H9 (cell line): ENCODE measurements around the gene PTPMT1. TPM values are rescaled to one million over a fixed set of nuclear protein-coding genes. Genes with fewer than 3 reads are reported as not detected.

Experiments used
- DNase-seq: peaks from one replicate; pipeline ENCODE4 v3.0.0-alpha.2; 2017
- H2AFZ ChIP-seq: one replicate; pipeline ENCODE4 v1.6.1; 2013; ENCODE audit warnings: mild to moderate bottlenecking, low read length, control low read depth, moderate library complexity
- H2AK5ac ChIP-seq: 2 replicates; pipeline ENCODE4 v1.6.1; 2013; ENCODE audit warnings: low read length, control low read depth, mixed read lengths; ENCODE audit not compliant: insufficient read length
- H2BK120ac ChIP-seq: one replicate; pipeline ENCODE4 v1.6.1; 2013; ENCODE audit warnings: low read depth, mild to moderate bottlenecking, low read length, control low read depth, inconsistent platforms; ENCODE audit not compliant: poor library complexity, severe bottlenecking
- H2BK12ac ChIP-seq: 2 replicates; pipeline ENCODE4 v1.6.1; 2013; ENCODE audit warnings: low read length, control low read depth, mixed read lengths, low read depth; ENCODE audit not compliant: insufficient read length
- H2BK15ac ChIP-seq: 2 replicates; pipeline ENCODE4 v1.6.1; 2013; ENCODE audit warnings: low read depth, low read length, control low read depth
- H2BK20ac ChIP-seq: one replicate; pipeline ENCODE4 v1.6.1; 2013; ENCODE audit warnings: low read depth, mild to moderate bottlenecking, low read length, control low read depth, inconsistent platforms; ENCODE audit not compliant: poor library complexity, severe bottlenecking
- H2BK5ac ChIP-seq: 2 replicates; pipeline ENCODE4 v1.6.1; 2013; ENCODE audit warnings: low read length, control low read depth, mixed read lengths; ENCODE audit not compliant: insufficient read length
- H3K14ac ChIP-seq: 2 replicates; pipeline ENCODE4 v1.6.1; 2013; ENCODE audit warnings: low read length, control low read depth; ENCODE audit not compliant: insufficient read depth
- H3K18ac ChIP-seq: 2 replicates; pipeline ENCODE4 v1.6.1; 2013; ENCODE audit warnings: low read depth, mild to moderate bottlenecking, mixed read lengths, low read length, control low read depth; ENCODE audit not compliant: insufficient read length
- H3K23ac ChIP-seq: 2 replicates; pipeline ENCODE4 v1.6.1; 2013; ENCODE audit warnings: low read length, control low read depth, mixed read lengths, low read depth; ENCODE audit not compliant: insufficient read length
- H3K23me2 ChIP-seq: 2 replicates; pipeline ENCODE4 v1.6.1; 2013; ENCODE audit warnings: low read depth, mild to moderate bottlenecking, mixed read lengths, low read length, control low read depth; ENCODE audit not compliant: insufficient read length, poor library complexity, severe bottlenecking
- H3K27ac ChIP-seq: 2 replicates; pipeline ENCODE4 v1.5.1; 2013; ENCODE audit warnings: low read length, control low read depth, mixed read lengths, low read depth; ENCODE audit not compliant: insufficient read length
- H3K27me3 ChIP-seq: 2 replicates; pipeline ENCODE4 v1.6.1; 2013; ENCODE audit warnings: low read length, control low read depth, inconsistent platforms; ENCODE audit not compliant: insufficient read depth
- H3K4ac ChIP-seq: 2 replicates; pipeline ENCODE4 v1.6.1; 2013; ENCODE audit warnings: low read depth, mild to moderate bottlenecking, control low read depth, inconsistent platforms, low read length, moderate library complexity
- H3K4me1 ChIP-seq: 2 replicates; pipeline ENCODE4 v1.6.1; 2013; ENCODE audit warnings: low read length, control low read depth, inconsistent platforms; ENCODE audit not compliant: insufficient read depth
- H3K4me2 ChIP-seq: 2 replicates; pipeline ENCODE4 v1.6.1; 2013; ENCODE audit warnings: low read length, control low read depth, mixed read lengths; ENCODE audit not compliant: insufficient read length, insufficient read depth
- H3K56ac ChIP-seq: 2 replicates; pipeline ENCODE4 v1.6.1; 2013; ENCODE audit warnings: low read depth, mild to moderate bottlenecking, mixed read lengths, low read length, control low read depth; ENCODE audit not compliant: insufficient read length
- H3K79me1 ChIP-seq: 2 replicates; pipeline ENCODE4 v1.6.1; 2013; ENCODE audit warnings: low read depth, mild to moderate bottlenecking, moderate library complexity, low read length, control low read depth, inconsistent platforms; ENCODE audit not compliant: insufficient read depth, poor library complexity, severe bottlenecking
- H3K79me2 ChIP-seq: 2 replicates; pipeline ENCODE4 v1.6.1; 2013; ENCODE audit warnings: low read length, control low read depth, inconsistent platforms; ENCODE audit not compliant: insufficient read depth
- H3K9ac ChIP-seq: 2 replicates; pipeline ENCODE4 v1.6.1; 2013; ENCODE audit warnings: low read length, control low read depth, mixed read lengths; ENCODE audit not compliant: insufficient read length; ENCODE audit errors: extremely low read depth
- H3K9me3 ChIP-seq: one replicate; pipeline ENCODE4 v1.6.1; 2013; ENCODE audit warnings: low read depth, low read length, inconsistent platforms; ENCODE audit not compliant: control insufficient read depth
- H3T11ph ChIP-seq: one replicate; pipeline ENCODE4 v1.6.1; 2013; ENCODE audit warnings: mild to moderate bottlenecking, low read length, control low read depth, inconsistent platforms
- H4K20me1 ChIP-seq: one replicate; pipeline ENCODE4 v1.6.1; 2013; ENCODE audit not compliant: control insufficient read depth, insufficient read length, insufficient read depth
- H4K5ac ChIP-seq: 2 replicates; pipeline ENCODE4 v1.6.1; 2013; ENCODE audit warnings: low read depth, mild to moderate bottlenecking, mixed read lengths, low read length, control low read depth; ENCODE audit not compliant: insufficient read length
- H4K8ac ChIP-seq: replicated peaks from 2 replicates; pipeline ENCODE4 v1.6.1; 2013; ENCODE audit warnings: low read length, control low read depth, mixed read lengths, low read depth; ENCODE audit not compliant: insufficient read length
- H4K91ac ChIP-seq: 2 replicates; pipeline ENCODE4 v1.6.1; 2013; ENCODE audit warnings: low read depth, mild to moderate bottlenecking, moderate library complexity, mixed read lengths, low read length, control low read depth; ENCODE audit not compliant: insufficient read length
- H3K27ac Mint-ChIP-seq, 3 experiments: 2 replicates in 2 of 3; 3 replicates in 1 of 3; pipeline ENCODE4 v1.8.0; 2020 to 2021; ENCODE audit warnings: mixed read lengths in 3 of 3, mild to moderate bottlenecking in 1 of 3, moderate library complexity in 1 of 3
- H3K27me3 Mint-ChIP-seq: 2 replicates; pipeline ENCODE4 v1.8.0; 2021; ENCODE audit warnings: low read depth, mild to moderate bottlenecking, moderate library complexity, mixed read lengths
- H3K36me3 Mint-ChIP-seq, 3 experiments: 2 replicates in 2 of 3; 3 replicates in 1 of 3; pipeline ENCODE4 v1.8.0; 2020 to 2021; ENCODE audit warnings: low read depth in 3 of 3, mixed read lengths in 3 of 3; ENCODE audit not compliant: insufficient read depth in 1 of 3
- H3K4me1 Mint-ChIP-seq, 2 experiments: 2 replicates each; pipeline ENCODE4 v1.8.0; 2020; ENCODE audit warnings: mixed read lengths in 2 of 2
- H3K4me3 Mint-ChIP-seq, 2 experiments: 2 replicates in 1 of 2; 3 replicates in 1 of 2; pipeline ENCODE4 v1.8.0; 2020 to 2021; ENCODE audit warnings: mild to moderate bottlenecking in 2 of 2, mixed read lengths in 2 of 2, moderate library complexity in 1 of 2
- H3K9me3 Mint-ChIP-seq, 2 experiments: 2 replicates in 1 of 2; 3 replicates in 1 of 2; pipeline ENCODE4 v1.8.0; 2020; ENCODE audit warnings: mild to moderate bottlenecking in 2 of 2, mixed read lengths in 2 of 2, moderate library complexity in 1 of 2
- CTCF ChIP-seq: fragments of 200-600 bp; sonication (generic); conservative IDR thresholded peaks from 3 replicates; pipeline ENCODE4 v1.8.0; 2021; ENCODE audit warnings: antibody characterized with exemption, mild to moderate bottlenecking
- WGBS: extraction: QIAGEN DNeasy Blood & Tissue Kit; methylation state at CpG from one replicate; pipeline ENCODE4 v1.1.7; 2013; ENCODE audit warnings: missing lambda C conversion rate, low lambda C conversion rate, mixed read lengths; ENCODE audit not compliant: insufficient read length; ENCODE audit errors: extremely low coverage; 5-methylcytosine and 5-hydroxymethylcytosine counted together
- total RNA-seq: library from RNA; stranded (reverse); gene quantifications from 2 replicates; pipeline ENCODE4 v1.2.1, GENCODE V29; 2021

The PTPMT1 gene
- total RNA-seq, 1 experiment from 2014 or later = 72.9 TPM

GRCh38 chr11:47606731-47607130 lies 41.3 kb downstream of the PTPMT1 start:
- Histone ChIP-seq H2BK5ac (no peak overlapping the region), H3K9ac (no peak overlapping the region), H3T11ph (no peak overlapping the region), H3K18ac (no peak overlapping the region), H3K23me2 (no peaks in the 10 kb centered on the region), H3K23ac (no peak overlapping the region), H2AK5ac (no peak overlapping the region), H3K27ac (no peak overlapping the region), H2BK12ac (no peak overlapping the region), H3K56ac (no peak overlapping the region), H4K91ac (no peak overlapping the region), H2BK15ac (no peak overlapping the region), H3K4me1 (no peaks in the 10 kb centered on the region), H3K27me3 (no peaks in the 10 kb centered on the region), H3K4ac (no peak overlapping the region), H3K14ac (no peak overlapping the region), H3K9me3 (no peaks in the 10 kb centered on the region), H3K79me2 (no peaks in the 10 kb centered on the region), H4K8ac (no peak overlapping the region), H4K20me1 (no peaks in the 10 kb centered on the region), H3K79me1 (no peaks in the 10 kb centered on the region), H2AFZ (no peak overlapping the region), H2BK120ac (no peak overlapping the region), H3K4me2 (no peak overlapping the region), H4K5ac (no peak overlapping the region), H2BK20ac (no peak overlapping the region)
- Mint-ChIP-seq H3K27me3 (no peaks in the 10 kb centered on the region), H3K9me3 (no peaks in the 10 kb centered on the region), H3K27ac (no peak overlapping the region), H3K36me3 (peaks cover 0 to 4% (median 2%) of the 10 kb centered on the region in 3 experiments; a peak in 2 of 7 replicates), H3K4me3 (no peak overlapping the region), H3K4me1 (no peaks in the 10 kb centered on the region)
- no peak for TF ChIP-seq CTCF
- no peak for DNase-seq
- WGBS = no CpG with 5 or more reads among the region's 5 CpGs
